Measurements from ENCODE around the gene CEBPZ. TPM values are rescaled to one million over a fixed set of nuclear protein-coding genes. Genes with fewer than 3 reads are reported as not detected.

CEBPZ gene
- total RNA-seq, 1 donor from 2014 or later, result 52.6 TPM

DNA sequence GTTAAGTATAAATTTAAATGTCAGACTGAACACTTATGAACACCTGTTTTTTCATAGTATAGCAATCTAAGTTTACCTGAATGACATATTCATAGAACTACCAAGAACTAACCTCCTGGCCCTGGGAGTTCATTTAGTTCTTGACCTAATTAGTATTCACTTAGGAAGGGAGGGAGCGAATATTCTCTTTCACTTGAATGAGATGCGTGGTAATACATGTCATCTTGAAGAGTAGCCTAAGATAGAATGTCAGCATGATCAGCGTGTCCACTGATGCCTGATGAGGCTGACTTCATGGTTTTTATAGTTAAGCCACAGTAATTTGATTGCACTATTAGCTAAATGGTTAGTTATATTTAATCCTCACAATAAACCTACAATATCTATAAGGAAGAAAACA lies 13.4 kb upstream of the CEBPZ start:
- no peak overlapping the region for H3K27ac Mint-ChIP-seq
- no peak overlapping the region for H3K4me3 Mint-ChIP-seq
- DNase-seq (ENCODE audit: extremely low spot score, unreplicated experiment), result no peak

GRCh38 chr2:37244017-37244416 lies 12.6 kb upstream of the CEBPZ start:
- H3K4me1 Mint-ChIP-seq (ENCODE audit: unreplicated experiment), result no peaks in the 10 kb centered on the region
- H3K9me3 Mint-ChIP-seq, result no peaks in the 10 kb centered on the region
- no peaks in the 10 kb centered on the region for H3K27me3 Mint-ChIP-seq
- no peak overlapping the region for H3K4me3 Mint-ChIP-seq
- H3K36me3 Mint-ChIP-seq, result peaks cover 24% of the 10 kb centered on the region
- no peak for TF ChIP-seq CTCF (conservative IDR thresholded peaks at IDR 0.05)
- no peak for DNase-seq (ENCODE audit: extremely low spot score, unreplicated experiment)
- H3K27ac Mint-ChIP-seq, result no peak overlapping the region

More for the DNA sequence above, 13.4 kb upstream of the CEBPZ start:
- Mint-ChIP-seq H3K9me3 (no peaks in the 10 kb centered on the region), H3K36me3 (peaks cover 27% of the 10 kb centered on the region), H3K27me3 (no peaks in the 10 kb centered on the region), H3K4me1 (ENCODE audit: unreplicated experiment) (no peaks in the 10 kb centered on the region)
- TF ChIP-seq CTCF (conservative IDR thresholded peaks at IDR 0.05), result no peak

DNA sequence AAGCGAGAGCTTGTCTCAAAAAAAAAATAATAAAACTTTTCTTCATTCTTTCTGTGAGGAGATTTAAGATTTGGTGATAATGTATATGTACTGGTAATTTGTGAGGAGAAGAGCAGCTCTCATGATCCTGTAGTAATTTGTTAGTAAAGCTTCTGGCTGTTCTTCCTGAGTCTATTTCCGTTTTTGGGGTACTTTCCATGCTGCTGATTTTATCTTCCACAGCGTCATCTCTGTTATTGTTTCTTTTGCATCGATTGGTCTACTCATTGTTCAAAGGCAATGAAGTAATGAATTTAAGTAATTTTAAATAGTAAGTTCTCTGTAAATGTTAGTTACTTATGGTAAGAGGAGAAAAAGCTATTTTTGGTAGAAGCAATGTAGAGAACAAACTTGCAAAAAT lies 12.0 kb upstream of the CEBPZ start:
- TF ChIP-seq CTCF (conservative IDR thresholded peaks at IDR 0.05), result no peak
- H3K27me3 Mint-ChIP-seq, result no peaks in the 10 kb centered on the region
- no peak overlapping the region for H3K4me3 Mint-ChIP-seq
- H3K36me3 Mint-ChIP-seq, result peaks cover 27% of the 10 kb centered on the region
- no peaks in the 10 kb centered on the region for H3K9me3 Mint-ChIP-seq
- no peak overlapping the region for H3K27ac Mint-ChIP-seq
- no peak for DNase-seq (ENCODE audit: extremely low spot score, unreplicated experiment)
- no peaks in the 10 kb centered on the region for H3K4me1 Mint-ChIP-seq (ENCODE audit: unreplicated experiment)

GRCh38 chr2:37232131-37232933 lies 936 bp upstream of the CEBPZ start:
- Mint-ChIP-seq H3K27me3 (no peaks in the 10 kb centered on the region), H3K9me3 (no peaks in the 10 kb centered on the region), H3K27ac (no peak overlapping the region), H3K4me3 (no peak overlapping the region), H3K36me3 (peaks cover 15% of the 10 kb centered on the region), H3K4me1 (ENCODE audit: unreplicated experiment) (no peaks in the 10 kb centered on the region)
- DNase-seq (ENCODE audit: extremely low spot score, unreplicated experiment), result no peak
- TF ChIP-seq CTCF (conservative IDR thresholded peaks at IDR 0.05), result no peak

DNA sequence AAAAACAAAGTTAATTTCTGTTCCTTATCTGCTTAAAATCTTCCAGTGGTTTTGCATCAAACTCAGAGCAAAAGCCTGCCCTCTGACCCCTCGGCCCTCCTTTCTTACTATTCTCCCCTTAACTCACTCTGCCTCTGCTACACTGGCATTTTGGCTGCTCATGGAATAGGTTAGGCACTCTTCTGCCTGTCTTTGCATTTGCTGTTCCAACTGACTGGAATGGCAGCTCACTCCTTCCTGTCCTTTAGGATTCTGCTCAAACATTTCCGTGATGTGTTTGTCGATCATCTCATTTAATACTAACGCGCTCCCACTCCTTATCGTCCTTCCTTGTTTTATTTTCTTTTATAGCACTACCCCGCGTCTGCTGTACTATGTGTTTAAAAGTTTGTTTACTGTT lies 815 bp downstream of the CEBPZ start:
- Mint-ChIP-seq H3K27ac (no peak overlapping the region), H3K4me1 (ENCODE audit: unreplicated experiment) (peaks cover 12% of the 10 kb centered on the region), H3K27me3 (no peaks in the 10 kb centered on the region), H3K9me3 (no peaks in the 10 kb centered on the region), H3K36me3 (peaks cover 17% of the 10 kb centered on the region), H3K4me3 (no peak overlapping the region)
- no peak for DNase-seq (ENCODE audit: extremely low spot score, unreplicated experiment)
- TF ChIP-seq CTCF (conservative IDR thresholded peaks at IDR 0.05), result no peak

All from type B pancreatic cell (in vitro differentiated cells).